SHP77 (cell line): ENCODE results near the gene ATF5.

Experiments used
- DNase-seq, 2 experiments: peaks; one replicate each; lab custom pipeline; 2025; lab: John Stamatoyannopoulos, UW

ATF5 gene

DNA sequence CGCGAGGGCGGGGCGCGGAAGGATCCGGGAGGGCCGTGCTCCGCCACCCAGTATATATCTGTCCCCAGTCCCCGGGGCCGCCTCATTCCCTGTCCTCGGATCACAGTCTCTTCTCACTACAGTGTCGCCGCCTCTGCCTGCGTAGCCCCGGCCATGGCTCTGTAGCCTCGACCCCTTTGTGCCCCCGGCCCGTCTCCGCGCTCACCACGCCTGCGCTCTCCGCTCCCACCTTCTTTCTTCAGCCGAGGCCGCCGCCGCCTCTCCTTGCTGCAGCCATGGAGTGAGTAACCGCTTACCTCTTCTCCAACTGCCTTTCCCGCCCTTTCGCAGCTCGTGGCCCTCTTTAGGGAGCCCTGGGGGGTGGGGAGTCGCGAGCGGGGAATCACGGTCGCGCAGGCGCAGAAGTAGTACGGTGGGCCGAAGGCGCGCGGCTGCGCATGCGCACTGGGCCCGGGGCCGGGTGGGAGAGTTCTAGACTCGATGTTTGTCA, at the start of gene ATF5, which contains the start of gene NUP62:
ATF5 (plus strand) TSS at position 85 of the 490 bp plus-strand sequence. CDS start 1,646 bp downstream, outside the sequence.
NUP62 (minus strand) TSS at position 384 of the 490 bp plus-strand sequence. CDS start 19,697 bp downstream, outside the sequence.
- peak; percentile 81 to 89 for DNase-seq

- peak; percentile 75 to 78 for DNase-seq
These were observed 49.6 kb upstream of the ATF5 start for GRCh38 chr19:49879243-49879963.

- no peak for DNase-seq
These were observed 48.7 kb upstream of the ATF5 start for GRCh38 chr19:49880162-49880869.

DNA sequence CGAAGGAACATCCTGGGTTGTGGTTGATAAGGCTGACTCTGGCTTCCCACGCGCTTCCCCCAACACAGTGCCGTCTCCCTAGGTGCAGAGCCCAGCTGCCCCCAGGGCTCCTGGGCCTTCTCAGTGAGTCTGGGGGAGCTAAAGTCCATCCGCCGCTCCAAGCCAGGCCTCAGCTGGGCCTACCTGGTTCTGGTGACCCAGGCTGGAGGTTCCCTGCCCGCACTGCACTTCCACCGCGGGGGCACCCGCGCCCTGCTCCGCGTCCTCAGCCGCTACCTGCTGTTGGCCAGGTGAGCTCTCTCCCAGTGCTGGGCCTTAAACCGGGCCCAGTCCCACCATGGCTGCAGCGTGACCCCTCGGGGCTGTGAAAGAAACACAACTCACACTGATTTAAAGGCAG, 47.8 kb upstream of the ATF5 start:
- DNase-seq: no peak

DNA sequence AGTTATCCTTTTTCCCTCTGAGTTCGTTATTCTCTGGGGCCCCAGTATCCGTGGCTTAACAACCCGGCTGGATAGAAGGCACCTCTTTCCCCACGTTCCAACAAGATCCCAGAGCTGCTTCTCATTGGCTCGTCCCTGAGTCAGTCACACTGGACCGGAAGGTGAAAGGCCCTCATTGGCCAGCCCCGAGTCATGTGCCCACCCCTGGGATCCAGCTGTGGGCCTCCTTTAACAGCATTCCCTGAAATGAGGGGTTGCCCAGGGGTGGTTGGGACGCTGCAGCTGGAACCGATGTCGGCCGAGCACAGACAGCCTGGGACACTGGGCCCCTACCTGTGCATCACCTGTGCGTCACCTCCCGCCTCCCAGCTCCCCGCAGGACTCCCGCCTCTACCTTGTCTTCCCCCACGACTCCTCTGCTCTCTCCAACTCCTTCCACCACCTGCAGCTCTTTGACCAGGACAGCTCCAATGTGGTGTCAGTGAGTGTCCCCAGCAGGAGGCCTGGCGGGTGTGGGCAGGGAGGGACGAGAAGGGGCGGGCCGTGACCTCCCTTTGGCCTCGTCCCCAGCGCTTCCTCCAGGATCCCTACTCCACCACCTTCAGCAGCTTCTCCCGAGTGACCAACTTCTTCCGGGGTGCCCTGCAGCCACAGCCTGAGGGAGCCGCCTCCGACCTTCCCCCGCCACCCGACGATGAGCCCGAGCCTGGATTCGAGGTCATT, 47.2 kb upstream of the ATF5 start:
- no peak for DNase-seq

DNA sequence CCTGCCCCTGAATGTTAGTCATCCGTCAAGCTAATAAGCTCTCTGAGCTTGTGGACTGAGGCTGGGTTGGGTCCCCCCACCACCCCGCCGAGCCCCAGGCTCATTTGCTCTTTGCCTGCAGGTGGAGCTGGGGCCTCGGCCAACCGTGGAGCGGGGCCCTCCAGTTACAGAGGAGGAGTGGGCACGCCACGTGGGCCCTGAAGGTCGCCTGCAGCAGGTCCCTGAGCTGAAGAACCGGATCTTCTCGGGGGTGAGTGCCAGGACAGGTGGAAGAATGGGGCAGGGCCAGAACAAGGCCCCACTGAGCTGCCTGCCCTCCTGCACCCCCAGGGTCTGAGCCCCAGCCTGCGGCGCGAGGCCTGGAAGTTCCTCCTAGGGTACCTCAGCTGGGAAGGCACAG, 46.4 kb upstream of the ATF5 start:
- DNase-seq: no peak

DNA sequence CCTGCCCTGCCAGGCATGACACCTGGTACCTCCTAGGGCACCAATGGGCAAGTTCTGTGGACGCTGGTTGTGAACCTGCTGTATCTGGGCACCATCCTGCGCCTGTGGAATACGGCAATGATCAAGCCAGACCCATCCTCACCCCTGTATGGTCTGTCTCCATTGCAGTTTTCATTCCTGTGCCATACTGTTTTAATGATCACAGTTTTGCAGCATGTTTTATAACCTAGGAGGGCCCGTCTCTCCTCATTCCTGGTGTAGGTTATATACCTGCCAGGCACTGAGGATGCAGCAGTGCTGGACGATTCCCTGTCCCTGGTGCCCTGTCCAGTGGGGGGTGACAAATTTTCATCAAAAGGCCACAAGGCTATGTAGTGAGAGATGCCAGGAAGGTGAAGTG, 45.9 kb upstream of the ATF5 start:
- no peak for DNase-seq

- no peak for DNase-seq
These were observed 44.9 kb upstream of the ATF5 start for GRCh38 chr19:49884109-49884508.

DNA sequence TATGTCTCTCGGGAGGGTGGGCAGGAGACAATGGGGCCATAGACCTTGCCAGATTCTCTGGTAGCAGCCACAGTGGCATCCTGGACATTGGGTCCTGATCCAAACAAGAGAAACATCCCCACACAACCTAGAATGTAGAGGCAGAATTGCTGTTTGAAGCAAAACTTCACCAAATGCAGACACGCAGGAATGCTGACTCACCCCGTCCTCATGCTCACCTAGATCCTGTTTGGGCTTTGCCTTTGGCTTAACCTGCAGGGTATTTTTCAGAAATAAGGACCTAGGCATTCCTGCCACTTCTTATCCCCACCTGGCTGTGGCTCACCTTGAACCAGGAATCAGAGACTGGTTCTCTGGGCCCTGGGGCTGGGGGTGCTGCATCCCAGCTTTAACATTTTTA, 44.2 kb upstream of the ATF5 start:
- no peak for DNase-seq

DNA sequence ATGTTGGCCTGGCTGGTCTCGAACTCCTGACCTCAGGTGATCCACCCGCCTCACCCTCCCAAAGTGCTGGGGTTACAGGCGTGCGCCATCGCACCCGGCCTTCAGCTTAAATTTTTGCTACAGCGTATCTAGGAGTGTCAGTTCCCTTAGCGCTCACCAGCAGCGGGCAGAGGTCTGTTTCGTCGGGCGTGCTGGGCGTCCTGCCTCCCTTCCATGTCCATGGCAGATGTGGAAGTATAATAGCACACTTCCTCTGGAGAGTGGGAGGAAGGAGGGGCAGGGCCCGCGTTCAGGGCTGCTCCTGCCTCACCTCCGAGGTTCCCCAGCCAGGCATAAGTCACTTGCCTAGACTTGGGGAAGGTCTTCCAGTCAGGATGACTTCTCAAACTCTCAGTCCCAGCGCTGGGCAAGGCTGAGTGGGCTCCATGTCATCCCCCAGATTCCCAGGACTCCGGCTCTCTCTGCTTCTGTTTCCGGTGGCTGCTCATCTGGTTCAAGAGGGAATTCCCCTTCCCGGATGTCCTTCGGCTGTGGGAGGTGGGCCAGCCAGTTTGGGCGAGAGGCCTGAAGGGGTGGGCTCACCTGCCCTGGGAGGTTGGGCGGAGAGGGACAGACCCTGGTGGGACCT, 41.9 kb upstream of the ATF5 start:
- DNase-seq: no peak

- no peak for DNase-seq
These were observed 41.1 kb upstream of the ATF5 start for GRCh38 chr19:49887665-49888509.

- no peak for DNase-seq
These were observed 40.5 kb upstream of the ATF5 start for GRCh38 chr19:49888510-49888824.

- no peak for DNase-seq
These were observed 39.8 kb upstream of the ATF5 start for GRCh38 chr19:49889038-49889686.

DNA sequence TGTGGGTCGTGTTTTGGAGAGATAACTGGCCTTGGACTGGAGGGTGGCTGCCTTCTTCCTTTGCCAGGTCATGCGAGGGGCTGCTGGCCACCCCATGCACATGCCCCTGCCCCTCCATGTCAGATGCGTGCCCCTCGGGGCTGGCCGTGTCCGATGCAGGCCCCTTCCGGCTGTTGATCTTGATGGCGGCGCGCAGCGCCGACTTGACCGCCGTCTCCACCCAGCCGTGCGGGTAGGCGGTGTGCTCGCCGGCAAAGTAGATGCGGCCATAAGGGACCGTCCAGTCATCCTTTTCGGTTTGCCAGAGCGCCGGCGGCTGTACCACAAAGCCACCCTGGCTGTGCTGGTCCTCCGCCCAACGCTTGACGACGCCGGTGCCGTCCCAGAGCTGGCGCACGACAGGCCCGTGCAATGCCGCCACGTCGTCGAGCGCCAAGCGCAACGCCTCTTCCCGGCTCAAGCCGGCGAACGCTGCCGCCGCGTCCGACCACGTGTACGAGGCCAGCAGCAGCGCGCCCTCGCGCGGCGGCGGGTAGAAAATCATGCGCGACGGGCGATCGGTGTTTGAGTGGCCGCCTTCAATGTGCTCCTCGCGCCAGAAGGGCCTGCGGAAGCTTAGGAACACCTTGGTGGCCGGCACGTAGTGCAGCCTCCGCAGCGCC, 39.2 kb upstream of the ATF5 start:
- no peak for DNase-seq

GRCh38 chr19:49890349-49891311, 38.4 kb upstream of the ATF5 start:
- peak; percentile 14 to 44 for DNase-seq

DNA sequence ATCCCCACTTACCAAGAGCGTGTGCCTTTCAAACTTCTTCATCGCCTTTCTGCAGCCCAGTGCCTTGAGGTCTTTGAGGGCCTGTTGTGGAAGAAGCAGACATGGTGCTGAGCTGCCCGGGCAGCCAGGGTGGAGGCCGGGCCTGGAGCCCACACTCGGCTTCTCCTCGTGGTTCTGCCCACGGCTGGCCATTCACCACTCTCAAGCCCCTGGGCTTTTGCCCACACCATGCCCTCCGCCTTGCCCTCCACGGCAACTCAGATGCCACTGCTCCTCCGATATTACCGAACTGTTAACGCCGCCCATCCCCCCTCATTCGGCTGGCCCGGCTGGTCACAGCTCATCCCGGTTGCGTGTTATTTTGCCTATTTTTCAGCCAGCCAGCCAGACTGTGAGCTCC, 37.6 kb upstream of the ATF5 start:
- no peak for DNase-seq

- no peak for DNase-seq
These were observed 36.3 kb upstream of the ATF5 start for GRCh38 chr19:49892716-49893115.

DNA sequence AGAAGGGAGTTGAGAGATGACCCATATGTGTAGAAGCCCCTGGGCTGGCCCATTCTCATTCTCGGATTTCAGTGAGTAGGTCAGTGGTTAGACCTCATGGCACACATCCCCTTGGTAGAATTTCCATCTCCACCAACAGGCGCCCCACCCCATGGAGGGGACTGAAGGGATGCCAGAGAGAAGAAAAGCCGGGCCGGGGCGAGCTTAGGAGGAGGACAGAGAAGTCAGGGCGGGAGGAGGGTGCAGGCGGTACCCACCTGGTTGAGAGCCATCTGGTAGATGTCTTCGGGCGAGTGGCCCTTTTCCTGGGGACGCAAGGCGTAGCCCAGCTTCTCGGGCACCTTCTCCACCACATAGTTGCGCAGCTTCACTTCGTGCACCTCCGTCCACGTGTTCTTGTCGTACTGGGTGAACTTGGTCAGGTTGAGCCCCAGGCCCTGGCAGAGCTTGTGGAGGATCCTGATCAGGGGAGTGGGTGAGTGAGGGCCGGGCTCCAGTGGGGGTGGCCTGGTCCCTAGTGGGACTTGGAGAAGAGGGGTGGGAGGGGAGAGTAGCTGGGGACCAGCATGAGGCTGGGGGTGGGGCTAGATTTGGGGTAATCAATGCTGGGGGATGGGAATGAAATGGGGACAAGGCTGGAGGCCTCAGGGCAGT, 34.9 kb upstream of the ATF5 start:
- no peak for DNase-seq
